ENCODE measurements around the gene CTSW.
"Not testable (repeated sequence)": the region's sequence is repeated elsewhere in the genome, so short reads cannot be mapped to it uniquely, and the experiment has no call there.

Gene CTSW, protein sequence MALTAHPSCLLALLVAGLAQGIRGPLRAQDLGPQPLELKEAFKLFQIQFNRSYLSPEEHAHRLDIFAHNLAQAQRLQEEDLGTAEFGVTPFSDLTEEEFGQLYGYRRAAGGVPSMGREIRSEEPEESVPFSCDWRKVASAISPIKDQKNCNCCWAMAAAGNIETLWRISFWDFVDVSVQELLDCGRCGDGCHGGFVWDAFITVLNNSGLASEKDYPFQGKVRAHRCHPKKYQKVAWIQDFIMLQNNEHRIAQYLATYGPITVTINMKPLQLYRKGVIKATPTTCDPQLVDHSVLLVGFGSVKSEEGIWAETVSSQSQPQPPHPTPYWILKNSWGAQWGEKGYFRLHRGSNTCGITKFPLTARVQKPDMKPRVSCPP

DNA sequence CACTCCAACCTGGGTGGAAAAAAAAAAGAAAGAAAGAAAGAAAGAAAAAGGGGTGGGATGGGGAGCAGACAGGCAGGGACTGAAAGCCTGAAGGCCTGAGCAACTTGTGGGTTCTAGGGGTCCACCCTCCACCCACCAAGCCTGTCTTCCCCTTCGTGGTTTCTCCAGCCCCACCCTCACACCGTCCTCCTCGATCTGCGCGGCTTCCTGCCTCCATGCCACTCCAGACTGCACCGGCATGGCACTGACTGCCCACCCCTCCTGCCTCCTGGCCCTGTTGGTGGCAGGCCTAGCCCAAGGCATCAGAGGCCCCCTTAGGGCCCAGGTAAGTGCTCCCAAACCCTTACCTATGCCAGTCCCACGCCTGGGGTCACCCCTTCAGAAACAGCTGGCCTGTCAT lies at the start of gene CTSW:
Gene CTSW, plus strand, starts transcription at position 221 of the 400 bp plus-strand sequence. Its CDS starts 18 bp downstream, at position 239.
- no peak for DNase-seq
- TF ChIP-seq POLR2A (IDR thresholded peaks at IDR 0.05; ENCODE audit: low read length) (no peak), GATA1 (IDR thresholded peaks at IDR 0.05; ENCODE audit: low read depth, low read length) (no peak)

DNA sequence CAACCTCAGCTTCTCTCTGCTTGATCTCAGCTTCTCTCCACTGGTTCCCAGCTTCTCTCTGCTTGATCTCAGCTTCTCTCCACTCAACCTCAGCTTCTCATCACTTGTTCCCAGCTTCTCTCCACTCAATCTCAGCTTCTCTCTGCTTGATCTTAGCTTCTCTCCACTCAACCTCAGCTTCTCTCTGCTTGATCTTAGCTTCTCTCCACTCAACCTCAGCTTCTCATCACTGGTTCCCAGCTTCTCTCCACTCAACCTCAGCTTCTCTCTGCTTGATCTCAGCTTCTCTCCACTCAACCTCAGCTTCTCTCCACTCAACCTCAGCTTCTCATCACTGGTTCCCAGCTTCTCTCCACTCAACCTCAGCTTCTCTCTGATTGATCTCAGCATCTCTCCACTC lies 47.4 kb upstream of the CTSW start:
- not testable (repeated sequence) for DNase-seq

DNA sequence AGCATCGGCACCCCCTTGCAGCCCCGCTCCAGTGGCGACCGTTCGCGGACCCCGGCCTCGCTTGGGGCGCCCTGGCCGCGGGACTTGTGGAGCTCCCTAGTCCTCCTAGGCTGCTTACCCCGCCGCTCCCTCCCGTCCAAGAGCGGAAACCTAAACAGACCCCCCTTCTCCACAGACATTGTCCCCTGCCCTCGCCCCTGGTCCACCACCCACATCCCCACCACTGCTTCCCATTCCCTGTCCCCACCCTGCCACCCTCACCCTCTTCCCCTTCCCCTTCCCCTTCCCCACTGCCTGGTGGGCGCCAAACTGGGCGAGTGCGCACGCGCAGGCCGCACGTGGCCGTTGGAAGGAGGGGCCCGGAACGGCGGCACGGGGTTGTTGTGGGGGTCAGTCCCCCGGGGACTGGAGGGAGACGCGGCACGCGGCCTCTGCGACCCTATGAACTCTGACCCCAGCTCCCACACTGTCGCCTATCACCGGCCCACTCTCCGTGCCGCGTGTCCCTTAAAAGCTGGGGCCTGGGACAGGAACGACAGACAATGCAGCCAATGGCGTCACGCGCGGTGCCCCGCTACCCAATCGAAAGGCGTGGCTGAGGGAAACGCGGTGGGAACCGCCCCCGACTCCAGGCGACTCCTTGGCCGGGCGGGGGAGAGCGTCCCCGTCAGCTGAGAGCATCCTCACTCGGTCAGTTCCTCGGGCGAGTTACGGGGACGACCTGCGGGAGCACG lies 46.2 kb upstream of the CTSW start, which contains the start of gene SNX32:
Gene SNX32, plus strand, starts transcription at position 667 of the 734 bp plus-strand sequence. CDS start 103 bp downstream, outside the sequence.
- TF ChIP-seq POLR2A (IDR thresholded peaks at IDR 0.05; ENCODE audit: low read length): no peak
- TF ChIP-seq GATA1 (IDR thresholded peaks at IDR 0.05; ENCODE audit: low read depth, low read length): no peak
- DNase-seq: peak; percentile 95 to 97

DNA sequence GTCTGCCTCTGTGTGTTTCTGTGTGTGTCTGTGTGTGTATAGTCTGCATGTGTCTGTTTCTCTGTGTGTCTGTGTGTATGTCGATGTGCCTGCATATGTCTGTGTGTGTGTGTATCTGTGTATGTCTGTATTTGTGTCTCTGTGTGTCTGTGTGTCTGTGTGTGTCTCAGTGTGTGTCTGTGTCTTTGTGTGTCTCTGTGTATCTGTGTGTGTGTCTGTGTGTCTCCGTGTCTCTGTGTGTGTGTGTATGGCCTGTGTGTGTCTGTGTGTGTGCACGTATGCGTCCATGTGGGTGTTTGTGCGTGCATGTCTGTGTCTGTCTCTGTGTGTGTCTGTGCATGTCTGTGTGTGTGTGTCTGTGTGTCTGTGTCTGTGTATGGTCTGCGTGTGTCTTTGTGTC lies 45.4 kb upstream of the CTSW start:
- peak in 1 of 2 experiments; percentile 40 for DNase-seq
- TF ChIP-seq GATA1 (IDR thresholded peaks at IDR 0.05; ENCODE audit: low read depth, low read length) (no peak), POLR2A (IDR thresholded peaks at IDR 0.05; ENCODE audit: low read length) (no peak)

DNA sequence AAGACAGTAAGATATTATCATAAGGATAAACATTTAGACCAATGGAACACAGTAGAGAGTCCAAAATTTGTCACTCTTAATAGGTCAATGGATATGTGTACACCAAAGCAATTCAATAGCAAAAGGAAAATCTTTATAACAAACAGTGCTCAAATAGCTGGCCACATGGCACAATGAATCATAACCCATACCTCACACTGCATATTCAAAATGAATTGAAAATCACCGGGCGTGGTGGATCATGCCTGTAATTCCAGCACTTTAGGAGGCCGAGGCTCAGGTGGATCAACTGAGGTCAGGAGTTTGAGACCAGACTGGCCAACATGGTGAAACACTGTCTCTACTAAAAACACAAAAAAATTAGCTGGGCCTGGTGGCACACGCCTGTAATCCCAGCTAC lies 37.5 kb upstream of the CTSW start:
- TF ChIP-seq GATA1 (IDR thresholded peaks at IDR 0.05; ENCODE audit: low read depth, low read length): no peak
- no peak for TF ChIP-seq POLR2A (IDR thresholded peaks at IDR 0.05; ENCODE audit: low read length)
- no peak for DNase-seq

DNA sequence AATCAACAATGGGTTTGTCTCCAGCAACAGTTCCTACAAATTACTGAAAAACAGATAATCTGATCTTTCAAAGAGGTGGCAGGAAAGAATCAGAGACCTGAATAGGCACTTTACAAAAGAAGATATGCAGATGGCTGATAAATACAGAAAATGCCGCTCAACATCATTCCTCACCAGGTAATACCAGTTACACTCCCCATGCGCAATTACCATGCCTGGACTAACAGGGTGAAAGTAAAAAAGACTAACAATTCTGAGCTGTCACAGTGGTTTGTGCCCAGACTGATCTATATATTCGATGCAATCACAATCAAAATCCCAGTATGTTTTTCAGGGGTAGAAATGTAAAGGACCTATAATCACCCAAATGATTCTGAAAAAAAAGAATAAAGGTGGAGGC lies 35.8 kb upstream of the CTSW start:
- DNase-seq: no peak
- TF ChIP-seq POLR2A (IDR thresholded peaks at IDR 0.05; ENCODE audit: low read length) (no peak), GATA1 (IDR thresholded peaks at IDR 0.05; ENCODE audit: low read depth, low read length) (no peak)

DNA sequence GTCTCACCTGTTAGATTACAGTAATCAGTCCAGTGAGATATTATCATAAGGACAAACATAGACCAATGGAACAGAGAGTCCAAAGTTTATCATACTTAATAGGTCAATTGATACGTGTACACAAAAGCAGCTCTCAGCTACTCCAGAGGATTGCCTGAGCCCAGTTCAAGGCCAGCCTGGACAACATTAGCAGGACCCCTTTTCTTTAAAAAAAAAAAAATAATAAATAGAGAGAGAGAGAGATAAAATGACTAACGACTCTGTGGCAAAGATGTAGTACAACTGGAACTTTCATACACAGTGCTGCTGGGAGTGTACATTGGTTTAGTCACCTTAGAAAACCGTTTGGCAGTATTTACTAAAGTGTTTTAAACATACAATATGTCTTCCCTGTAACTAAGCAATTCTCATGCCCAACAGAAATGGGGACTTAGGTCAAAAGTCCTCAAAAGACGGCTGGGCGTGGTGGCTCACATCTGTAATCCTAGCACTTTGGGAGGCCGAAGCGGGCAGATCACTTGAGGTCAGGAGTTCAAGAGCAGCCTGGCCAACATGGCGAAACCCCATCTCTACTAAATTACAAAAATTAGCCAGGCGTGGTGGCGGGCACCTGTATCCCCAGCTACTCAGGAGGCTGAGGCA lies 35.3 kb upstream of the CTSW start:
- DNase-seq: no peak
- no peak for TF ChIP-seq POLR2A (IDR thresholded peaks at IDR 0.05; ENCODE audit: low read length)
- TF ChIP-seq GATA1 (IDR thresholded peaks at IDR 0.05; ENCODE audit: low read depth, low read length): no peak

DNA sequence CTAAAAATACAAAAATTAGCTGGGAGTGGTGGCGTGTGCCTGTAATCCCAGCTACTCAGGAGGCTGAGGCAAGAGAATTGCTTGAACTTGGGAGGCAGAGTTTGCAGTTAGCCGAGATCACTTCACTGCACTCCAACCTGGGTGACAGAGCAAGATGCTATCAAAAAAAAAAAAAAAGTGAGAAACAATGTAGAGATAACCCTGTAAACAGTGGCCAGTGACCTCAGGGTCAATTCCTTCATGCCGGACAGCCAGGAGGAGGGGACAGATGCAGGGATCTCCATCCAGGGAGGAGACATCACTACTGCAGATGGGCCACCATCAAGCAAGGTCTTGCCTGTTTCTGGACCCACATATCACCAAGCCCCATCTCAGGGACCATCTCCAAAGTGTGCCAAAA lies 31.9 kb upstream of the CTSW start:
- TF ChIP-seq POLR2A (IDR thresholded peaks at IDR 0.05; ENCODE audit: low read length) (no peak), GATA1 (IDR thresholded peaks at IDR 0.05; ENCODE audit: low read depth, low read length) (no peak)
- DNase-seq: no peak

DNA sequence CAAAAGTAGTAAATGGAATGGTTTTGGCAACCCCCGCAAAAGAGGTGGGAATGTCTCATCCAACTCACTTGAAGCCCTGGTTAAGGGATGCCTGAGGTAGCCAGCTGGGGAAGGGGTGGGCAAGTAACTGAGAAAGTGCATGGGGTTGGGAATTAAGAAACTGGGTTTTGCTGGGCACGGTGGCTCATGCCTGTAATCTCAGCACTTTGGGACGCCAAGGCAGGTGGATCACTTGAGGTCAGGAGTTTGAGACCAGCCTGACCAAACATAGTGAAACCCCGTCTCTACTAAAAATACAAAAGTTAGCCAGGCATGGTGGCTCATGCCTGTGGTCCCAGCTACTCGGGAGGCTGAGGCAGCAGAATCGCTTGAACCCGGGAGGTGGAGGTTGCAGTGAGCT lies 30.9 kb upstream of the CTSW start:
- not testable (repeated sequence) for DNase-seq

DNA sequence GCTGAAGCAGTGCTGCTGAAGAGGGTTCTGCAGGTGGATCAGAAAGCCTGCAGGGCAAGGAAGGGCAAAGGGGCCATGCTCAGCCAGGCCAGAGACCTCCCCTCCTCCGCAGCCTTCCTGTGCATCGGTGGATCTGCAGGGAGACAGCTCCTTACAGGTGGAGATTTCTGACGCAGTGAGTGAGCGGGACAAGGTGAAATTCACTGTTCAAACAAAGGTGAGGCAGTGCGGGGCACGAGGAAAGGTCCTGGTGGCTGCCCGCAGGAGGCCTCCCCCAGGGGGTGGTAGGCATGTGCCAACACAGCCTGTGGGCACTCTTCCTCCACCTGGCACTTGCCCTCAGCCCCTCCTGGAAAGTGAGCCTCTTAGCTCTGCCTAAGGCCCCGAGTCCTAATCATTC lies 30.3 kb upstream of the CTSW start:
- no peak for TF ChIP-seq GATA1 (IDR thresholded peaks at IDR 0.05; ENCODE audit: low read depth, low read length)
- no peak for TF ChIP-seq POLR2A (IDR thresholded peaks at IDR 0.05; ENCODE audit: low read length)
- no peak for DNase-seq

DNA sequence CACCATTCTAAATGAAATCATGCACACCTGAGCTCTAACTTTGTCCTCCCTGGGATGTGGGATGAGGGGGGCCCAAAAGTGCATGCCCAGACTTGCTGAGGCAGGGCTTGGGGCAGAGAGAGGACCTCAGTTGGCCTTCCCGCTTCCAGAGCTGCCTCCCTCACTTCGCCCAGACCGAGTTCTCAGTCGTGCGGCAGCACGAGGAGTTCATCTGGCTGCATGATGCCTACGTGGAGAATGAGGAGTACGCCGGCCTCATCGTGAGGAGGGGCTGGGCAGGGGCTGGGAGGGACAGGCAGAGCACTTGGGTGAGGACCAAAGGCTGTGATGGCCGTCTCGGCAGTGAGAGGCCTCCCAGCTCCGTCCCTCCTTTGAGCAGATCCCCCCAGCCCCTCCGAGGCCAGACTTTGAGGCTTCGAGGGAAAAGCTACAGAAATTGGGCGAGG lies 29.8 kb upstream of the CTSW start:
- no peak for DNase-seq
- TF ChIP-seq GATA1 (IDR thresholded peaks at IDR 0.05; ENCODE audit: low read depth, low read length) (no peak), POLR2A (IDR thresholded peaks at IDR 0.05; ENCODE audit: low read length) (no peak)

DNA sequence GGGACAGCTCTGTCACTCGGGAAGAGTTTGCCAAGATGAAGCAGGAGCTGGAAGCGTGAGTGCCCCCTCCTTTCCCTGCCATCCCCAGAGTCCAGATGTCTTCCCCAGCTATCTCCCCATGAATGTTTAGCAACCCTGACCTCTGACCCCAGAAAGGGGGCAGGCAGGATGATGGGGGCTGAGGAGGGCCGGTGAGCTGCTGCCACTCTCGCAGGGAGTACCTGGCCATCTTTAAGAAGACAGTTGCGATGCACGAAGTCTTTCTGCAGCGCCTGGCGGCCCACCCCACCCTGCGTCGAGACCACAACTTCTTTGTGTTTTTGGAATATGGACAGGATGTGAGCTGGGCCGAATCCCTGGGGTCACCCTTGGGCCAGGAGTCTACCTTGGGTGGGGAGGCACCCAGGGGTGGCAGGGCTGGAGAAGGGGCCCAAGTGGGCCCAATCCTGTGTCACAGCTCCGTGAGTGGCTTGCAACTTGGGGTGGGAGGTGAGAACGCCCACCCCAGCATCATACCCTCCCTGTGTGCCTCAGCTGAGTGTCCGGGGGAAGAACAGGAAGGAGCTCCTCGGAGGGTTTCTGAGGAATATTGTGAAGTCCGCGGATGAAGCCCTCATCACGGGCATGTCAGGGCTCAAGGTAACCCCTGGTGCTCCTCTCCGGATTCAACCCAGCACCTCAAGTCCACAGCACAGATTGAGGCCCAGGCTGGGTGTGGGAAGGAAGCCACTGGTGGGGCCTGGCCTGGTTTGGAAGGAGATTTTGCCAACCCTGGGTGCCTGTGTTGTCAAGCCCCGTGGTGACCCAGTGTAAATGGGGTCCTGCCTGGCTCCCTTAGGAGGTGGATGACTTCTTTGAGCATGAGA lies 29.2 kb upstream of the CTSW start:
- TF ChIP-seq POLR2A (IDR thresholded peaks at IDR 0.05; ENCODE audit: low read length) (peak; percentile 15), GATA1 (IDR thresholded peaks at IDR 0.05; ENCODE audit: low read depth, low read length) (no peak)
- no peak for DNase-seq

DNA sequence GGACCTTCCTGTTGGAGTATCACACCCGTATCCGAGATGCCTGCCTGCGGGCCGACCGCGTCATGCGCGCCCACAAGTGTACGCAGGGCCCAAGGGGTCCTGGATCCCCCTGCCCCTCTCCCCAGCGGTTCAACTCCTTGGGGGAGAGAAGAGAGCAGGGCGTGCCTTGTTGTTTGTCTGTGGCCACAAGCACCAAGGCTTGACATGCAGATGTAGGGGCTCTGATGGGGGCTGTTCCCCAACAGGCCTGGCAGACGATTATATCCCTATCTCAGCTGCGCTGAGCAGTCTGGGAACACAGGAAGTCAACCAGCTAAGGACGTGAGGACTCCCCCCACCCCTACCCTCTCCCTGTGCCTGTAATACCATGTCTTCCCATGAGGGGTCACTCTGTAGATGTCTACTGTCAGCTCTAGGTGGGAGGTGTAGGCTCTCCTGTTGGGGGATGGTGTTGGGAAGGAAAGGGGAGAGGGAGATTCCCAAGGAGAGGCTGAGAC lies 28.5 kb upstream of the CTSW start:
- peak; percentile 47 to 58 for DNase-seq
- TF ChIP-seq POLR2A (IDR thresholded peaks at IDR 0.05; ENCODE audit: low read length) (no peak), GATA1 (IDR thresholded peaks at IDR 0.05; ENCODE audit: low read depth, low read length) (no peak)

Measured in erythroblast (primary cell).